Measurements from ENCODE around the gene CDC42EP3. TPM values are rescaled to one million over a fixed set of nuclear protein-coding genes. Genes with fewer than 3 reads are reported as not detected.
A peak's percentile ranks its signal among the peaks of the same experiment; 100 is the strongest.

Gene CDC42EP3
- total RNA-seq, 1 donor from 2014 or later: 44.1 TPM

DNA sequence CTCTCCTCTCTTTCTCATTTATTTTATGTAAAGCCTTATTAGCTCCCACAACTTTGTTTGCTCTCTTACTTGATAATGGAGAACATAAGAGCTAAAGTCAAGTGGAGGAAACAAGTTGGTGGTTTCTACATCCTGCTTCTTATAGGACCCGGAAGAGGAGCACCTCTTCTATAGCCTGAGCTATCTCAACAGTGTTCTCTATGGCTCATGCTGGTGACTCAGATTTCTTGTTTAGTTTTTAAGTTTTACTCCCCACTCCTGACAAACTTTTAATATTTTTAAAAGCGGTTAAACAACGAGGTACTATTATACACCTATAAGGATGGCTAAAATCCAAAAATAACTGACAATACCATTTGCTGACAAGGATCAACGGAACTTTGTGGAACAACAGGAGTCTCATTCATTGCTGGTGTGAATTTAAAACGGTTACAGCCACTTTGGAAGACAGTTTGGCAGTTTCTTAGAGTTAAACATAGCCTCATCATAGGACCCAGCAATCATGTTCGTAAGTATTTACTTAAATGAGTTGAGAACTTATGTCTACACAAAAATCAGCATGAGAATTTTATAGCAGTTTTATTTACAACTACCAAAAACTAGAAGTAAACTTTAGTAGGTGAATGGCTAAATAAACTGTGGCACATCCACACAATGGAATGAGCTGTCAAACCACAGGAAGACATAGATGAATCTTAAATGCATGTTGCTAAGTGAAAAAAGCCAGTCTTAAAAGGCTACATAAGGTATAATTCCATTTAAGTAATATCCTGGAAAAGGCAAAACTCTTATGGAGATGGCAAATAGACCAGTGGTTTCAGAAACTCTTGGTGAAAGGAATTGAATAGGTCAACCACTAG, 12.7 kb upstream of the CDC42EP3 start:
- DNase-seq (ENCODE audit: low spot score): no peak

GRCh38 chr2:37683241-37683640, 11.8 kb upstream of the CDC42EP3 start:
- DNase-seq (ENCODE audit: low spot score): no peak

DNA sequence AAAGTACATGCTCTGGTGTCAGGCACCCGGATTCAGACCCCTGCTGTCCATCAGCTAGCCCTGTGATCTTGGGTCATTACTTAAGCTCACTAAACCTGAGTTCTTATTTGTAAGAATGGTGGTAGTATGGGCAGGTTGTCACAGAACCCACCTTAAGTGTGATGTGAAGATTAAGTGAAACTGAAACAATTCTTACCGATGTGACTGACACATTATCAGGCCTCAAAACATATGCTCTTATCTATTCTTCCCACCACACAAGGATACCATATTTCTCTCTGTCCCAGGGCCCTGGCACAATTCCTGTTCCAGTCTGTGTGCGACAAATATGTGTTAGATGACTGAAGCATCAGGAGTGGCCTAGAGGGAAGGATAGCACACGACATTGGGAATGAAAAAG, 11.0 kb upstream of the CDC42EP3 start:
- no peak for DNase-seq (ENCODE audit: low spot score)

DNA sequence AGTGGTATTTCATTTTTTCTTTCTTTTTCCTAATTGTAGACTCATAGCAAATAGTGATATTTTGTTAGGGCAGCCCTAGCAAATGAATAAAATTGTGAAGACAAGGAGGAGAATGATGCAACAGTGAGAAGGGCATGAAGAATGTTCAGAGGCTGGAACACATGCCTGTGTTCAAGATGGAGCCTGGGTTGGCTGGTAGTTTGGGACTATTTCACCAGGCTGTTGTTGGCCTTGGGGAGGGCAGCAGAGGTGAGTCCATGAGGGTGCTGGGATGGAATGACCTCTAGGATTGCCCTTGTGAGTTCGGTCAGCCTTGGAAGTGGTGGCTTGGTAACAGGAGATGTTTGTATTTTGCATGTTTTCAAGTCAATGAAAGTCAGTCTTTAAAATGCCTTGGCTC, 10.1 kb upstream of the CDC42EP3 start:
- DNase-seq (ENCODE audit: low spot score): no peak

- no peak for DNase-seq (ENCODE audit: low spot score)
Measured at GRCh38 chr2:37679072-37679695, 7.7 kb upstream of the CDC42EP3 start.

- DNase-seq (ENCODE audit: low spot score): no peak
Measured at GRCh38 chr2:37676274-37676673, 4.8 kb upstream of the CDC42EP3 start.

- no peak for DNase-seq (ENCODE audit: low spot score)
Measured at GRCh38 chr2:37674946-37675345, 3.5 kb upstream of the CDC42EP3 start.

GRCh38 chr2:37672870-37673184, 1.4 kb upstream of the CDC42EP3 start:
- DNase-seq (ENCODE audit: low spot score): no peak

- peak; percentile 83 for DNase-seq (ENCODE audit: low spot score)
Measured at GRCh38 chr2:37672104-37672869, 845 bp upstream of the CDC42EP3 start.

- no peak for DNase-seq (ENCODE audit: low spot score)
Measured at GRCh38 chr2:37671816-37672103, 318 bp upstream of the CDC42EP3 start.

- DNase-seq (ENCODE audit: low spot score): peak; percentile 41
Measured at GRCh38 chr2:37670378-37671008, 949 bp downstream of the CDC42EP3 start.

GRCh38 chr2:37669446-37669845, 2.0 kb downstream of the CDC42EP3 start:
- peak; percentile 27 for DNase-seq (ENCODE audit: low spot score)

DNA sequence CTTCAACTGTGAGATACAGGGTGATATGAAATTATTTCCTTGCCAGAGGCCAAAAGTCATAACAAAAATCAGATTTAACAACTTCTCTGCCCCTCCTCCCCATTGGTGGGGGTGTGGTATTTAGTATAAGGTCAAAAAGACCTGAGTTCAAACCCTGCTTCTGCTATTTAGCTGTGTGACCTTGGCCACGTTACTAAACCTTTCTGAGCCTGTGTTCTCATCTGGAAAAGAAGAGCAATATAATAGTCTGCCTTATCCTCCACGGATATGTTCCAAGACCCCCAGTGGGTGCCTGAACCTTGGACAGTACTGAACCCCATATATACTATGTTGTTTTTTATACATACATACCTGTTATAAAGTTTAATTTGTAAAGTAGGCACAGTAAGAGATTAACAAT, 3.7 kb downstream of the CDC42EP3 start:
- no peak for DNase-seq (ENCODE audit: low spot score)

GRCh38 chr2:37666772-37667171, 4.7 kb downstream of the CDC42EP3 start:
- no peak for DNase-seq (ENCODE audit: low spot score)

DNA sequence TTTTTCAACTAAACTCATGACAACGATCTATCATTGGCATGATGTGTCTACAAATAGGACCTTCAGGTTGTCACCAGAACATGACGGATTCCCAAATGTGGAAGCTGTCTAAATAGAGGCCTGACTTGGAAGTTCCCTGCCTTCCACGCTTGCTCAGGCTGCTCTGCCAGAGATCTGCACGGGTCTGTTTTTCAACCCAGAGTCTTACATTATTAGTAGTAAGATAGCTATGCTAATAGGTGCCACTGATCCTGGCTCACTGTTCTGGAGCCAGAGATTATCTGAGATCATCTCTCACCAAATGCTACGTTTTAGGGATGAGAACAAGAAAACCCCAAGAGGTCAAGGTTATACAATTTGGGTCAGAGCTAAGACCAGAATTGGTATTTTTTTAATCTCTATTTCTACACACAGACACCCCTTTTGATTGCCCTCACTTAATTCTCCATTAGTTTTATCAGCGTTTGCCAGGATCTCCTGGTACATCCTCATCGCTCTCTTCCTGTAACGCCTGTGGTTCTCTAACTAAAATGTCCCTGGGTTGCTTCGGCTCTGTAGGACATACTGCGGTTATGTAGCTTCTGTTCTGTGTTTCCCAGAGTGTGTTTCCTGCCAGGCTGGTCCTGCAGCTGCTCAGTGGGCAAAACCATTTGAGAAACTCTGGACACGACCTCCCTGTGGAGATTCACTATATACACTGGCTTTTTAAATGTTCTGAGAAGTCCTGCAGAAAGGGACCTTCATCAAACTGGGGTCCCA, 5.7 kb downstream of the CDC42EP3 start:
- peak; percentile 54 for DNase-seq (ENCODE audit: low spot score)

- no peak for DNase-seq (ENCODE audit: low spot score)
Measured at GRCh38 chr2:37665043-37665442, 6.4 kb downstream of the CDC42EP3 start.

GRCh38 chr2:37664231-37664643, 7.2 kb downstream of the CDC42EP3 start:
- DNase-seq (ENCODE audit: low spot score): no peak

GRCh38 chr2:37663390-37663789, 8.1 kb downstream of the CDC42EP3 start:
- no peak for DNase-seq (ENCODE audit: low spot score)

DNA sequence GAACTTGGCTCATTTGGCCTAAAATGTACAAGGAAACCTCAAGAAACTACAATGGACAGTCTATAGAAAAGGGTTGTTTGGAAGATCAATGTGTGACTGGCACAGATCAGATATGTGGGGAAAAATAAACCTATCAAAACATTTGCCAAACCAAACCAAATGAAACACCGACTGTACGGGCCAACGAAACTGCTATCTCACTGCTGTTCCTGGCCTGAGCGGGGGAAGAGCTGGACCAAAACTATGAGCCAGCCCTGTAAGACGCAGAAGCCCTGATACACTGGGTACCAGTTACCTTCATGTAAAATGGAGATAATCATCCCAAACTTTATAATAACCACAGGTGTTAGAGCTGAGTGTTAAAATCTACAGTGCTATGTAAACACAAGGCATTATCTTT, 11.7 kb downstream of the CDC42EP3 start:
- no peak for DNase-seq (ENCODE audit: low spot score)

DNA sequence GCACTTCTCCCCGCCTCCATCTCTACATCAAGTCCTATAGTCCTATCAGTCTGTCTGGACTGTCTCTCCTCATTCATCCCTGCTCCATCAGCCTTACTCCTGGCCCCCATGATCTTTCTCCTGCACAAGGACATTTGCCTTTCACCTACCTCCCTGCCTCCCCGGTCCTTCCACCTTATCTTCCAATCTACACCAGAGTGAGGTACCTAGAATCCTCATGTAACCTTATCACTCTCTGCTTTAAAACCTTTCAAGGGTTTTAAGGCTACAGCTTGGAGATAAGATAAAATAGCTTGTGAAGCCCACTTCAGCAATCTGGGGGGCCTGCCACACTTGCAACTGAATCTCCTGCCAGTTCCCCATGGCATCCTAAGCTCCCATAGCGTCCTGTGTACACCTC, 12.8 kb downstream of the CDC42EP3 start:
- no peak for DNase-seq (ENCODE audit: low spot score)

DNA sequence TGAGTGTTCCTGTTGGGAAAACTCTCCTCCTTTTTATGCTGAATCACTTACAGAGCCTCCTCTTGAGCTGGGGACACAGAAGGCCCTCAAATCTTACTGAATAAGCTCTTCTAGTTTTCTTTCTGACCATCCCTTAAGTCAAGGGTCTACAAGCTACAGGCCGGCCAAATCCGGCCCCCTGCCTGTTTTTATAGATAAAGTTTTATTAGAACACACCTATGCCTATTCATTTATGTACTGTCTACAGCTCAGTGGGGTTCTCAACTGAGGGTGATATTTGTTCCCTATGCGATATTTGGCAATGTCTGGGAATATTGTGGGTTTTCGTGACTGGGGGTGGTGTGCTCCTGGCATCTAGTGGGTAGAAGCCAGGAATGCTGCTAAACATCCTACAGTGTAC, 14.0 kb downstream of the CDC42EP3 start:
- no peak for DNase-seq (ENCODE audit: low spot score)

Data from umbilical cord (tissue), 2 donors.